RWPE1 (cell line): ENCODE measurements around the gene PKP1.
A peak's percentile ranks its signal among the peaks of the same experiment; 100 is the strongest.

Experiments
- CTCF ChIA-PET: fragments of 350-600 bp; sonication (Branson Sonifier 250); formaldehyde crosslinking; extraction: SDS; loops from one replicate; lab custom pipeline; 2021; lab: Yijun Ruan, JAX
- POLR2A ChIA-PET: fragments of 400-600 bp; formaldehyde crosslinking; extraction: SDS; loops from one replicate; lab custom pipeline; 2020; ENCODE audit warnings: antibody characterized with exemption; ENCODE audit not compliant: low non-redundant PET; lab: Yijun Ruan, JAX
- DNase-seq: peaks from one replicate; pipeline ENCODE4 v3.0.0; 2012; ENCODE audit warnings: low spot score
- H3K27ac ChIP-seq: fragments of 450-650 bp; 2 replicates; pipeline ENCODE4 v1.5.1; 2017
- CTCF ChIP-seq: fragments of 450-650 bp; conservative IDR thresholded peaks from 2 replicates; pipeline ENCODE4 v1.5.1; 2017; ENCODE audit warnings: low read depth, mild to moderate bottlenecking

PKP1 gene

GRCh38 chr1:201264072-201264471, 19.2 kb upstream of the PKP1 start:
- DNase-seq, result no peak
- no peak for TF ChIP-seq CTCF
- POLR2A ChIA-PET, result interaction anchor here (0.6 kb wide), 1 partner anchor 126 kb away, joined by 4 read pairs; no protein-coding TSS in a partner anchor
- H3K27ac ChIP-seq, result peak overlapping the region; percentile 50
- CTCF ChIA-PET, result interaction anchor here (3.6 kb wide), 1 partner anchor 10 kb away, joined by 17 read pairs; no protein-coding TSS in a partner anchor

GRCh38 chr1:201264554-201264953, 18.8 kb upstream of the PKP1 start:
- H3K27ac ChIP-seq, result peak overlapping the region; percentile 50
- no peak for TF ChIP-seq CTCF
- POLR2A ChIA-PET, result interaction anchor here (0.6 kb wide), 1 partner anchor 126 kb away, joined by 4 read pairs; no protein-coding TSS in a partner anchor
- CTCF ChIA-PET, result interaction anchor here (3.6 kb wide), 1 partner anchor 10 kb away, joined by 17 read pairs; no protein-coding TSS in a partner anchor
- DNase-seq, result no peak

- ChIA-PET POLR2A (no interaction called here), CTCF (interaction anchor here (3.6 kb wide), 1 partner anchor 11 kb away, joined by 17 read pairs; no protein-coding TSS in a partner anchor)
- no peak for TF ChIP-seq CTCF
- no peak for DNase-seq
- no peak overlapping the region for H3K27ac ChIP-seq
These were observed 17.6 kb upstream of the PKP1 start for GRCh38 chr1:201265756-201266155.

- TF ChIP-seq CTCF, result no peak
- no peak overlapping the region for H3K27ac ChIP-seq
- DNase-seq, result no peak
- POLR2A ChIA-PET, result no interaction called here
- CTCF ChIA-PET, result interaction anchor here (0.6 to 3.6 kb wide), 2 partner anchors 12 to 68 kb away, joined by 3 to 17 read pairs; no protein-coding TSS in a partner anchor
These were observed 17.0 kb upstream of the PKP1 start for GRCh38 chr1:201266276-201266675.

GRCh38 chr1:201266774-201267173, 16.5 kb upstream of the PKP1 start:
- no peak overlapping the region for H3K27ac ChIP-seq
- ChIA-PET CTCF (interaction anchor here (0.6 to 3.6 kb wide), 3 partner anchors 12 to 68 kb away, joined by 3 to 17 read pairs (median 4); no protein-coding TSS in a partner anchor), POLR2A (interaction anchor here (0.6 kb wide), 1 partner anchor 238 kb away, joined by 3 read pairs; no protein-coding TSS in a partner anchor)
- peak; percentile 95 for DNase-seq
- no peak for TF ChIP-seq CTCF

- peak overlapping the region; percentile 81 for H3K27ac ChIP-seq
These were observed 15.7 kb upstream of the PKP1 start for GRCh38 chr1:201267481-201268229.

More at GRCh38 chr1:201267481-201268229, 15.7 kb upstream of the PKP1 start:
- ChIA-PET CTCF (interaction anchor here (0.7 to 3.6 kb wide), 4 partner anchors 13 to 1731 kb away, joined by 4 to 17 read pairs (median 7); partner anchors contain the start of gene PKP1), POLR2A (interaction anchor here (2.1 kb wide), 1 partner anchor 16 kb away, joined by 6 read pairs; the partner anchor contains the start of gene PKP1)
- no peak for DNase-seq
- no peak for TF ChIP-seq CTCF
